Skin of body (tissue), 2 donors: ENCODE data around the gene KDR. TPM values are rescaled to one million over a fixed set of nuclear protein-coding genes. Genes with fewer than 3 reads are reported as not detected.

Experiments
- DNase-seq: peaks from one replicate; lab custom pipeline; 2025; lab: John Stamatoyannopoulos, UW
- total RNA-seq: library from RNA; depleted of rRNA; stranded (reverse); fragments of >200 nt; gene quantifications from one replicate; pipeline ENCODE4 v1.2.3, GENCODE V29; 2014

Gene KDR
- total RNA-seq, 1 donor from 2014 or later: 32.4 TPM

DNA sequence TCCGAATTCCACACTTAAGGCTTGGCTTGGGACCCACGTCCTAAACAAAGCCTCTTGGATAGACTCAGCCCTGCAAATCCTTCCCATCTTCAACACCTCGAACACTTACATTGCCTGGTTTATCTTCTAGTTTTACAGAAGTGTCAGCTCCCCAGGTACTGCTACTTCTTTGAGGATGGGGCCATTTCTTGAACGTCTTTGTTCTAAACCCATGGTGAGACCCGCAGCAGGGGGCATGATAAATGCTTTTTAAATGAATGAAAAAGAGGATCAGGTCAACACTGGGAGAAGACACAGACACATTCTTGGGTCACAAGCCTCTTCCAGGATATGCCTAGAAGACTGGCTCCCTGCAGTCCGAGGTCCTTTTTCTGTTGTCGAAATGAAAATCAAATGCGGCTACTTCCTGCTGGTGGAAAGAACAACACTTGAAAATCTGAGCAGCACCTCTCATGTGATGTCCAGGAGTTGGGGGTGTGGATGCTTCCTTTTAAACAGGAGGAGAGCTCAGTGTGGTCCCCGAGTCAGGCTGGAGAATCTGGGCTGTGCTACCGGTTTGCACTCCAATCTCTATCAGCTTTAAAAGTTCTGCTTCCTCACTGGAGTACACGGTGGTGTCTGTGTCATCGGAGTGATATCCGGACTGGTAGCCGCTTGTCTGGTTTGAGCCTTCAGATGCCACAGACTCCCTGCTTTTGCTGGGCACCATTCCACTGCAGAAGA, 45.8 kb downstream of the KDR start:
- DNase-seq: no peak

DNA sequence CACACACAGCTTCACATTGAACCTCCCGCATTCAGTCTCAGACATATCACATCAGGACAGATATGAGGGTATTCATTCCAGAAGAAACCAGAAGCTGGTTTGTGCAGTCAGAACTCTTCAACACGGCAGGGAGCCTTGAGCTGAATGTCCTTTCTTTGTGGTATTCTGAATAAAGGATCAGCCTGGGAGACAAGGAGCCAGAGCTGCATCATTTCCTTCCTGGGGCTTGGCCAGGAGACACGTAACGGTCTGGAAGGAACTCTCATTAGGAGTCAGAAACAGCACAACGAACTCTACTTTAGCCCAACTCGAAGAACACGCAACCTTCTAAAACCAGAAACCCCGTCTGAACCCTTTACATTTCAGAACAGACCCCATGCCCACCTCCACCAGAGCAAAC, 46.4 kb downstream of the KDR start:
- peak; percentile 6 for DNase-seq

DNA sequence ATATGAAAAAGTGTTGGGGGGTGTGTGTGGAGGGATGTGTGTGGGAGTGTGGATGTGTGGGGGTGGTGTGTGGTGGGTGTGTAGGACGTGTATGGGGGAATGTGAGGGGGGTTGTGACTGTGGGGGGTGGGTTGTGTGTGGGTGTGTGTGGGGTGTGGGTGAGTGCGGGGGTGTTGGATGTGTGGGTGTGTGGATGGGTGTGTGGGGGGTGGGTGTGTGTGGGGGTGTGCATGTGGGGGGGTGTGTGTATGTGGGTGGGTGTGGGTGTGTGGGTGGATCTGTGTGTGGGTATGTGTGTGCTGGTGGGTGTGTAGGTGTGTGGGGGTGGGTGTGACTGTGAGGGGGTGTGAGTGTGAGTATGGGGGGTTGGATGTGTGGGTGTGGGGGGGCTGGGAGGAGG, 47.8 kb downstream of the KDR start:
- DNase-seq: no peak

DNA sequence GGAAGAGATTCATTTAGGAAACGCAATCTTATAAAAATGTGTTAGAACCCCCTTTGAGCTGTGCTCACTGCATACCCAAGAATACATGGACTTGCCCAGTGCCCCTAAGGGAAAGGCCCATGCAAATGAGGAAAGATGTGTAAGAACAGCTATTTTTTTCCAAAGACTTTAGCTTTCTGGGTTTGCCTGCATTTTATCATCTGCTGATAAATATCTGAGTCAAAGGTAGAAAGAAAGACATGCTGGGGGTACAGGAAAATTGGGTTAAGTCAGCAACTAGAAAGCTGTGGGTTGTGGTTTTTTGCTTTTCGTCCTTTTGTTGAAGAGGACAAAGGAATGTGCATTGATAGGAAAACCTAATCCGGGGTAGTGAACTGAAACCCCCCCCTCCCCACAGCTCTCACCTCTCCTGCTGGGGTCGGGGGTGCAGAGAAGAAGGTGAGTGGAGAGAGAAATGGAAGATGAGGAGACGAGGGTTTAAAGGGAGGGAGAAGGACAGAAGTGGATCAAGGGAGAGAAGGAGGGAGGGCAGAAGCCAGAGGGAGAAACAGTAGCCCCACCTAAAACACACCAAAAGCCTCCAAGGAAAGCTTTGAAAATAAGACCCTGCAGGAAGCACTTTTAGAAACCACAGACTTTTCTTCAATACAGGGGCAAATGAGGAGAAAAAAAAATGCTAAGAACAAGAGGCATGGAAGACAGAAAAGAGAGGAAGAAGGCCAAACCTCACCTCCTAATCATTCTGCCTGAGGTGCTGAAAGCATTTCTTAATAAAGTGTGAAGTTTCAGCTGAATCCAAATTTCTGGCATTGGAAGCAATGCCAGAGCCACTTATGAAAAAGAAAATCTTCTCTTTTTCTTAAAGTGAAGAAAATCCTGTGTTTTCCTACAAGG, 49.3 kb downstream of the KDR start:
- no peak for DNase-seq

DNA sequence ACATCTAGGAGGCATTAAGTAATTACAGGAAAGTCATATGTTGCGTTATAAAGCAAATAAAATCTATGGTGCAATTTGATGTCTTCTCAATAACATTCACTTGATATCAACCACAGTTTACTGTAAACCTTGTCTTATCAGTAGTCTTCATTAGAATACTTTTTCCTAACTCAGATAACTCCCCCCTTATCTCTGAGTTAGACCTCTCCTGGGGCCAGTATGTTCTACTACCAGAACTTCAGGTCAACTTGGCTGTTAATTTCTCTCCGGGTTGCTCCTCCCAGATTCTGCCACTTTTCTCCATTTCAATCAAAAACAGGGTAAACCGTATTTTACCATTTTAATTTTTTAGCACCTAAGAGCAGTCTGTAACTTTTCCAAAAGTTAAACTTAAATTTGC, 50.0 kb downstream of the KDR start:
- DNase-seq: no peak

DNA sequence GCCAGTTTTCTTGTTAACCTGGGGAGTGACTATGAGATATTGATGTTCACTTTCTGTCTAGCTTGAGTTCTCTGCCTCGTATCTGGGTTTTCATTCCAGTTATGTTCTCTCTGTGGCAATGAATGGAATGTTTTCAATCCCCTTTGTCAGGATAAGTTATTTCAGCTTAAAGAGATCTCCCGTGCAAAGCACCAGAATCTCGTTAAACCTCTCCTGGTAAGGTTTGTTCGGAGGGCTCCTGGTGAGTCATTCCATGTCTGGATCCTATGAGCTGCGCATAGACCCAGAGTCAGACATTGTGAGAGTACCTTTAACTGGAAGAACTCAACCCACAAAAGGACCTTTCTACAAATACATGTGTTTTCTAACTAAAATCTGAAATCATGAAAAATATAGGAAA, 51.0 kb downstream of the KDR start:
- DNase-seq: no peak

DNA sequence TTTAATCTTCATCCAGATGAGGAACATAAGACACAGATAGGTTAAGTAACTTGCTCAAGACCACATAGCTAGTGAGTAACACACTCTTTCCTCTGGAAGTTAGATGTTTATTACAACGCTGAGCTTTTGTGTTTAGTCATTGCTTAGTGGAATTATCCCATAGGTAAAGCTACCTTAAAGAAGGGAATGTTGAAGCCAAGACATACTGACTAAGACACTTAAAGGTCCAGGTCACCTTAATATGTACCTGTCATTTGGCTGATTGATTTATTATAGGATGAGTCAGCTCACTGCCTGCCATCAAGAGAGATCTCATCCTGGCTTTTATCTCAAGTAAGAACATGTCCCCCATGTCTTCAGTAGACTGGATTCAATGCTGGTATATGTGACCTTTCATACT, 53.4 kb downstream of the KDR start:
- no peak for DNase-seq

DNA sequence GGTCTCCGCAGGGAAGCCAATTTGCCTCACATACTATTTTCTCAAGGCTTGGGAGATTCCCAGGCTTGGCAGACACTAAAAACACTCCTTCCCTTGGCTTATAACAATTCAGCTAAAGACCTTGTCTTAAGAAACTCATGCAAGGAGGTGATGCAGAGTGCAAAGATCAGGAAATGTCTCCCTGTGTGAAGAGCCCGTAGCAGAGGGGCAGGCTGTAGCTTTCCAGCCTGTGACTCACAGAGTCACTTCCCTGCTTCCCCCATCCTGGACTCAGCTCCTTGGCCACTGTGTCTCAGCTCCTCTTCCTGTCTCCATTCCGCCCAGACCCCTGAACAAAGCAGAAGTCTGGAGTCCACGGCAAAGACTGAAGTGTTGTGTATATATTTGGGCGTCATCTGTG, 56.1 kb downstream of the KDR start:
- DNase-seq: no peak

DNA sequence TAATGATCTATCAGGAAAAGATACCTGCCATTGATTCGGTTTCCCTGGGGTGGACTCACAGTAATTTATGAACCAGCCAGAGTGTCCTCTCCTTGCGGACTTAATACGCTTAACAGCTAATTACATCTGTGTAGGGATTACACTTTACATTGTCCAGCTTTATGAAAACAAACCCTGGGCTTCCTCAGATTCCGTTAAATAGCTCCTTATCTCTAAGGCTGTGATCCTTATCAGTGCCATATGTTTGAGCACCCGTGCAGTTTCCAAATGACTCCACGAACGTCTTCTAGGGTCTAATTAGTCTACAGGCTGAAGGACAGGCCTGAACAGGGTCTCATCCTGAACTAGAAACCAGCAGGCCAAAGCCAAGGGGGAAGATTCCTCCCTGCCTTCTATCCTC, 56.9 kb downstream of the KDR start:
- DNase-seq: no peak

DNA sequence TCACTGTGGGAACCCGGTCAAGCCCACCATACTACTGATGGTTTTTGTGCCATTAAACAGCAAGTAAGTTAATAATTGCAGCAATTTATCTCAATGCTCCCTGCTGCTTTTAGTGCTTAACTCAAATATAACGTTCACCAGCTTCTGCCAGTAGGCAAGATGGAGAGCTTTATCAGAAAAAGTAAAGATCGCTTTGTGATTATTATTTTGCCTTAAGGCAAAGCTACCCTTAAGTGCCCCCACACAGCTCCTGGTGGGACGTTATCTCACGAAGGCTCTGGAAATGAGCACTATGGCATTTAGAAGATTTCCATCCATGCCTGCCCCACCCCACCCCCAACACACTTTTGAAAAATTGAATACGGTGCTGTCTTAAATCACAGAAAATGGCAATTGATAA, 59.4 kb downstream of the KDR start:
- DNase-seq: no peak

DNA sequence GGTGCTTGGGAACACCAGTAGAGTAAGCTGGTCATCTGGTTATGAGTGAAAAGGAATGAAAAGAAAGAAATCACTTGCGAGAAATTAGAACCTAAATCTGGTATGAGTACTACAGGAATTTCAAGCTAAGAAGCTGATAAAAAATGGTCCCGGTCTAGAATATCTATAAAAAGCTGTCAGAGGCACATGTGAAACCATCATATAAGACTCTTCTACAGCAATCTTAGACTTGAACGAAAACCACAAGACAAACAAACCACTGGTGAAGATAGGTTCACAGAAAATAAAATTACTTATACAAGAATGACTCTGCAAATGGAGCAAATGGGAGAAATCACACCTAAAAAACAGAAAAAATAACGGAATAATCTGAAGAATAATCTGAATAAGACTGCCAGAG, 69.9 kb downstream of the KDR start:
- DNase-seq: no peak

DNA sequence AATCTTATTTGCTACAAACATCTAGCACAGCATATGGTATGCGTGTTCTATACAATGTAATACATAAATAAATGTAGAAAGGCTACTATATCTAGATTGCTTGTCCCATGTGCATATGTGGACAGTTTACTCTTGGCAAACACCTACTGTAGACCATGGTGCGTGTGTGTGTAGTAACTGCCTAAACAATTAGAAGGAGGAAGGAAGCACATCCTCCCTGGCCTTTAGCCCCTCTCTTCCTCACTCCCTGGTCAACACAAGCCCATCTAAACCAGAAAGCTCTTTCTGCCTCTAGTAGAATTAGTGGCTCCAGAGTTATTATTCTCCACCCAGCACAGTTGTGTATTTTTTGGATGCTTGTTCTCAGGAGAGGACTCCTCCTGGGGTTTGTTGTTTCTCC, 73.9 kb downstream of the KDR start:
- peak; percentile 8 for DNase-seq

DNA sequence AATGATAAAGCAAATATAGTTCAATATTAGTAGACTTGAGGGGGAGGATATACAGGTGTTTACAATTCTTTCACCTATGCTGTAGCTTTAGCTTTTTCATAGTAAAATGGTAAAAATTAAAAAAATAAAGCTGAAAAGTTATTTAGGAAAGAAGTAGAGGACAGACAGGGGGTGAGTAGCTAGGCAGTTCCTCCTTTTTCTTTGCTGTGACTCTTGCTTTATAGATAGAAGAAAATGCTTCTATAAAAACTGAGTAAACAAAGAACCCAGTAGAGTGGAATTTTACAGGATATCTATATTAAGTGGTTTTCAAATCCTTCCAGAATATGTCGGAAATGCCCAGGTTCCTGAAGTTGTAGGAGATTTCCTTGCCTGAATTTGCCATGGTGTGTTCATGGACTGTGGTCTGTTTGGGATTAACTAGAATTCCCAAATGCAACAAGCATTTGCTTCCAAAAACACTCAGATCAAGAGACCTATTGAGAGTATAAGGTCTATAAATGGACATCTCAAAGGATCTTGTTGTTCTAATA, 74.9 kb downstream of the KDR start:
- no peak for DNase-seq

DNA sequence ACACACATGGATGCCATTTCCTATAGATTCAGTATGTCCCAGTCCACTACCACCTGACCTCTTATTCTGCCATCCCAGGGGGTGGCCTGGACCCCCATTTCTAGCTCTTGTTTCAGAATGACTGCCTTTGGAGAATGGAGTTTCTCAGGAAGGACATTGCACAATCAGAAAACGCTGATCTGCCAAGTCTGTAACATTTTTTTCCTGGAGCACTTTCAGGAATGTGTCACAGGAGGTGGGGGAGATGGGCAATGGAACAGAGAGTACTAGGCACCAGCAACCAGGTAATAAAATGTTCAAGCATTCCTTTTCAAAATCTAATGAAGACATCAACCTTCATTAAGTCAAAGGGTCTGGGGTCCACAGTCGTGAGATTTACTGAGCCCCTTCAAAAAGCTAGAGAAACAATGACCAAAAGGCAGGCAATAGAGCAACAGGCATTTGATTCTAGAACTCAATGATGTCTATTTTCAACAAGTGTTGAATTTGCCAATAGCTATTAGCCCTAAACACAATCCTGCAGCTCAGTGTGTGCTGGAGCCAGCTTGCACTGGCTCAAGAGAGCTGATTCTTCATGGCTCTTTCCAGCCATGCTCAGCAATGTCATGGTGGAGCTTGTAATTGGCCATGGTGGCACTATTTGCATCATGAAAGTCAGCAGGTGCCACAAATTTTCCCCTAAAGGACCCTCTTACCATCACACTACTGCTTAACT, 87.1 kb downstream of the KDR start:
- DNase-seq: no peak

DNA sequence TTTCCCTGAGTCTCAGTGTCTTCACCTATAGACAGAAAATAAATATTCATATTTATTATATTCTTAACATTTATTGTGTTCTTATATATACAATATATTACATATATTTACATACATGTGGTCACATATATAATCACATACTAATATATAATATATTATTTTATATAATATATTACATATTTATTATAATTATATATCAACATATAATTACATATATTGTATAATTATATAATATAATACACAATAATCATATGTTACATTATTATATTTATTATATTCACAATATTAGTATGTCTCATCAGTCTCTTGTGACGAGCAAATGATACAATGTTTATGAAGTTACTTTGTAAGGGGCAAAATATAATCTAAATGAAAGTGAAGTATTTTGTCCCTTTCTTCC, 87.7 kb downstream of the KDR start:
- DNase-seq: no peak

DNA sequence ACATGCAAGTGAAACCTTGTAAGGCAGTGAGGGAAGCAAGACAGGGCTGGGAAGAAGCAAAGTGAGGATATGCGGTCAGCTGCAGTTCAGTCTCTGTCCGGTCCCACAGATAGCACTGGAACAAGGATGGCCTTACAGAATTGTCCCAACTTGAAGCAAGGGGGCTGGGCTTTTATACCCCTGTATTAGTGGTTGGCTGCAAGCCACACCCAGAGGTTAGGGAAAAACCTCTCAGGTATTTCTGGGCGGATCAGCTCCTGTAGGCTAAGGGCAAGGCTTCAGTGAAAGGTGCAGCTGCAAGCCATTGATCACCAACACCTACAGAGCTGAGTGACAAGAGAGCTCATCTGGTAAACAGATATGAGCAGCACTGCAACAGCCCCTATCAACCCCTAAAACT, 89.0 kb downstream of the KDR start:
- DNase-seq: no peak

DNA sequence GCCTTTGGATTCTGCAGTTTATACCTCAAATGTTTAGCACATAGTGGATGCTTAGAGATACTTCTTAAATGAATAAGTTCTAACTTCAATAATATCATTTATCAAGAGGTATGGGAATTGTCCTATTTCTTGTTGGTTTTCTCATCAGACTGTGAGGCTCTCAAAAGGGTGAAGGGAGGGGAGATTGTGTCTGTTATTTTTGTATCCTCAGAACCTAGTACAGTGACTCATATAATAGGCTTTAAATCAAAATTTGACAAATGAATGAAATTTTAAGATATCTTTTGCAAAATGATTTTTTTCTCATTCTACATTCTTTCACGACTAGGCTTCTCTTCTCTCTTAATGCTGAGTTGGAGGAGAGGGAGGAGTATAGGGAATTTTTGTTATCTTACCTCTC, 89.5 kb downstream of the KDR start:
- DNase-seq: no peak

DNA sequence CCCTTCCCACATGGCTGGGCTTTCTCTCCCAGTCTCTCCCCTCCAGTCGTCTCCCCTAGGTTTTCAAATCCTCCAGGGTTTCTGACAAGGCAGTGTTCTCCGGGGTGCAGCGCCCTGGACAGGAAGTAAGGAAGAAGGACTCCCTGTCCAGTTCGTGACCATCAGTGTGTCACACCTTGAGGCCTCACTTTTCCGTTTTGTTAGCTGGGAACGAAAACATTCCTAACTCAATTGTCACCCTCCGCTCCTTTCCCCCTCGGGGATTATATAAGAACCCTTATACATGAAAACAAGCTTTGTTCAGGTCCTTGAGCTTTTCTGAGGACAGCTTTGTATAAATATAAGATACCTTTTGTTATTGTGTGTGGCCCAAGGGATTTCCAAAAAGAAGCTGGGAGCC, 92.1 kb downstream of the KDR start:
- no peak for DNase-seq

DNA sequence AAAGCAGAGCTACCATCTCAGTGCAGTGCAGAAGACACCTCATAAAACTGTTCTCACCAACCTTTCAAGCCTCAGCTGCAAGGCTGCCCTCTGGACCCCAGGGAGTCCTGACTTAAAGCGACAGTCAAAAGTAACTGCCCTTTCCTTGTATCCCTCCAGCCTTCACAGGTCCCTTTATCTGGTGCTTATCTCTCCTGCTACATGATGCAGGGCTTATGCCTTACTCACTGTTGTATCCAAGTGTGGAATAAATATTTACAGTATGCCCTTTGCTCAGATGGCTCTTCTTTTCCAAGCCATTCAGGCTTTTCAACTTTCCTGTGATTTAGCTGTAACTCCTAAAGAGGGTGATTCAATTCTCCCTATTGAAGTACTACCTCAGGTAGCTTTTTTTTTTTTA, 92.6 kb downstream of the KDR start:
- no peak for DNase-seq

DNA sequence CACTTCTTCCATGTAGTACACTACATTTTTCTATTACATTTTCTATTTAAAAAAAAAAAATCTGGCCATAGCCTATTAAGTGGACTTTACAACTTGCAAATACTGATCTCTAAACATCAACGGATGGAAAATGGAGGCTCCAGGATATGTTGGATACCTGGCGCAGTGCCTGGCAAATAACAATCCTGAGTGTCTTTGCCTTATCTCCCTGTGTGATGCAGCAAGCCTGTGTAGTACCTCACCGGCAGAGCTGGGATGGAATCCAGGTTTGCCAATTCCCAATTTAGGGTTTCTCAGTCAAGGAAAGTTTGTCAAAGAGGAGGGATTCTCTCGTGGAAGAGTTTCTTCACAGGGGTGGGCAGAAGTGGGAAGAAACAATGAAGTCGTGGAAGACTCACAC, 93.2 kb downstream of the KDR start:
- DNase-seq: no peak

DNA sequence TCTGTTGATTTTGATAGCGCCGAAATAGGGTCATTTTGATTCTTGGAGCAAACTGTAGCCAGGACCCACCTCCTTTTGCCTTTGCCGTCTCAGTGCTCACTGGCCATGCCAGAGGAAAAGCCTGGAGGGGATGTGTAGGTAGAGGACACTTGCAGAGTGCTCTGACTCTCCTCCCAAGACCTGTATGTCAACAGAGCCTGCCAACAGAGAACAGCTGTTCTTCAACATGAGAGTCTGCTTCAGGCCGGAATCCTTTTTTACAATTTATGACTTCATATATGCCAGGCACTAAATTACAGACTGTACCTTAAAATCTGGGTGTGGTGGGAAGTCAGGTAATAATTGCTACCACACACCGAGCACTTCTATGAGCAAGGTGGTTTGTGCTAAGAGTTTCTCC, 94.2 kb downstream of the KDR start:
- no peak for DNase-seq

DNA sequence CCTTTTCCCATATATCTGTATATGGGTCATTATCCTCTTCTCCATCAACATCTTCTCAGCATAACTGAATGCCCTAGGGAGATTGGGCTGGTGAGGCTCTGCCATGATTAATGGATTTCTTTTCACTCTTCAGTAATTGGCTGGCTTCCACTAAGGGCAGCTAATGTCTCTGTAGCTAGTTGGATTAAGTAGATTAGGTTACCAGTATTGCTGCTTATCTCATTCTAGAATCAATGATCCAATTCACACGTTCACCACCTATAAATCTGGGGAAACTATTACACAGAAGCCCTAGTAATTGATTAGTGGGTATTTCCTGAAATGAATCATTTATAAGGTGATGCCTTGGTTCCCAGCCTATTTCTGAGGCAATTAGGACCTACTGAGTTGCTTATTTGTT, 94.8 kb downstream of the KDR start:
- no peak for DNase-seq
